GM18498 (cell line): ENCODE data around the gene PRSS1.
"Not testable (repeated sequence)": the region's sequence is repeated elsewhere in the genome, so short reads cannot be mapped to it uniquely, and the experiment has no call there.

Source experiments
- ATAC-seq: cut with Tn5 transposase; IDR thresholded peaks from one replicate; pipeline ENCODE4 v1.9.1; 2021; ENCODE audit warnings: mild to moderate bottlenecking, moderate library complexity; ENCODE audit not compliant: unreplicated experiment

PRSS1 gene

GRCh38 chr7:142772051-142772450 lies 22.8 kb downstream of the PRSS1 start:
- no peak for ATAC-seq

- no peak for ATAC-seq
Observed at GRCh38 chr7:142772673-142773072, 23.4 kb downstream of the PRSS1 start.

GRCh38 chr7:142773230-142773629 lies 24.0 kb downstream of the PRSS1 start:
- ATAC-seq = no peak

- no peak for ATAC-seq
Observed at GRCh38 chr7:142773937-142774744, 24.9 kb downstream of the PRSS1 start.

GRCh38 chr7:142774826-142775225 lies 25.6 kb downstream of the PRSS1 start:
- ATAC-seq = no peak

GRCh38 chr7:142775351-142776115 lies 26.3 kb downstream of the PRSS1 start:
- not testable (repeated sequence) for ATAC-seq

GRCh38 chr7:142776206-142776844 lies 27.1 kb downstream of the PRSS1 start:
- no peak for ATAC-seq

- not testable (repeated sequence) for ATAC-seq
Observed at GRCh38 chr7:142776845-142777225, 27.6 kb downstream of the PRSS1 start.

- ATAC-seq = no peak
Observed at GRCh38 chr7:142777318-142777717, 28.0 kb downstream of the PRSS1 start.

- ATAC-seq = peak; percentile 91
Observed at GRCh38 chr7:142782922-142783900, 33.9 kb downstream of the PRSS1 start.

- no peak for ATAC-seq
Observed at GRCh38 chr7:142784096-142784495, 34.8 kb downstream of the PRSS1 start.

- no peak for ATAC-seq
Observed at GRCh38 chr7:142784716-142785115, 35.4 kb downstream of the PRSS1 start.

- no peak for ATAC-seq
Observed at GRCh38 chr7:142785841-142786250, 36.6 kb downstream of the PRSS1 start.

GRCh38 chr7:142787034-142787768 lies 37.9 kb downstream of the PRSS1 start:
- ATAC-seq = no peak

GRCh38 chr7:142787783-142788182 lies 38.5 kb downstream of the PRSS1 start:
- no peak for ATAC-seq

- no peak for ATAC-seq
Observed at GRCh38 chr7:142788303-142789289, 39.3 kb downstream of the PRSS1 start.

GRCh38 chr7:142789441-142789840 lies 40.2 kb downstream of the PRSS1 start:
- no peak for ATAC-seq

- no peak for ATAC-seq
Observed at GRCh38 chr7:142790056-142790455, 40.8 kb downstream of the PRSS1 start.

- no peak for ATAC-seq
Observed at GRCh38 chr7:142790555-142790954, 41.3 kb downstream of the PRSS1 start.
